Endodermal cell (in vitro differentiated cells): ENCODE results near the gene PTPRN2. TPM values are rescaled to one million over a fixed set of nuclear protein-coding genes. Genes with fewer than 3 reads are reported as not detected.

Experiments
- DNase-seq: peaks from one replicate; pipeline ENCODE4 v3.0.0-alpha.2; 2017
- H3K27ac ChIP-seq: 2 replicates; pipeline ENCODE4 v1.5.1; 2013; ENCODE audit warnings: mild to moderate bottlenecking, low read depth, low read length, moderate library complexity
- H3K27me3 ChIP-seq: 2 replicates; pipeline ENCODE4 v1.6.1; 2013; ENCODE audit warnings: mild to moderate bottlenecking, low read length, moderate library complexity; ENCODE audit not compliant: insufficient read depth, control insufficient read depth, poor library complexity, severe bottlenecking
- H3K36me3 ChIP-seq: 2 replicates; pipeline ENCODE4 v1.7.0; 2013; ENCODE audit warnings: mild to moderate bottlenecking, low read length, moderate library complexity; ENCODE audit not compliant: control insufficient read depth, insufficient read depth
- H3K4me1 ChIP-seq: one replicate; pipeline ENCODE4 v1.7.0; 2013; ENCODE audit warnings: low read length; ENCODE audit not compliant: control insufficient read depth, insufficient read depth
- H3K4me3 ChIP-seq: 2 replicates; pipeline ENCODE4 v1.5.1; 2013; ENCODE audit warnings: mild to moderate bottlenecking, low read length, moderate library complexity
- H3K9ac ChIP-seq: 2 replicates; pipeline ENCODE4 v1.6.1; 2013; ENCODE audit warnings: mild to moderate bottlenecking, low read length, moderate library complexity; ENCODE audit not compliant: poor library complexity, severe bottlenecking; ENCODE audit errors: extremely low read depth
- H3K9me3 ChIP-seq: 2 replicates; pipeline ENCODE4 v1.6.1; 2013; ENCODE audit warnings: mild to moderate bottlenecking, low read length, moderate library complexity; ENCODE audit not compliant: control insufficient read depth
- H3K27ac Mint-ChIP-seq: 2 replicates; pipeline ENCODE4 v1.8.0; 2020; ENCODE audit warnings: mixed read lengths
- H3K27me3 Mint-ChIP-seq: 2 replicates; pipeline ENCODE4 v1.8.0; 2021; ENCODE audit warnings: mild to moderate bottlenecking, mixed read lengths; ENCODE audit not compliant: insufficient read depth
- H3K36me3 Mint-ChIP-seq: 2 replicates; pipeline ENCODE4 v1.8.0; 2020; ENCODE audit warnings: low read depth, mixed read lengths
- H3K4me1 Mint-ChIP-seq: 2 replicates; pipeline ENCODE4 v1.8.0; 2020; ENCODE audit warnings: mixed read lengths
- H3K4me3 Mint-ChIP-seq: 2 replicates; pipeline ENCODE4 v1.8.0; 2020; ENCODE audit warnings: mild to moderate bottlenecking, moderate library complexity, mixed read lengths
- H3K9me3 Mint-ChIP-seq: 2 replicates; pipeline ENCODE4 v1.8.0; 2020; ENCODE audit warnings: mild to moderate bottlenecking, mixed read lengths
- CTCF ChIP-seq: fragments of 200-600 bp; sonication (generic); conservative IDR thresholded peaks from 2 replicates; pipeline ENCODE4 v1.5.0; 2021; ENCODE audit warnings: antibody characterized with exemption, mild to moderate bottlenecking
- WGBS, 2 experiments: methylation state at CpG; one replicate each; pipeline versions ENCODE4 v1.1.5 to v1.1.7; 2013; ENCODE audit warnings: missing lambda C conversion rate in 2 of 2, mixed read lengths in 1 of 2; ENCODE audit not compliant: insufficient coverage in 1 of 2, insufficient read length in 1 of 2; 5-methylcytosine and 5-hydroxymethylcytosine counted together
- total RNA-seq, 2 donors: library from RNA; stranded (reverse); fragmentation: NEBNext Ultra II Directional in 1 of 2; extraction: Animal tissue kit (Norgen Biotek cat#: 25700) in 1 of 2; gene quantifications; 2 replicates in 1 of 2; 3 replicates in 1 of 2; pipeline ENCODE4 v1.2.1, GENCODE V29; 2021

Gene PTPRN2
- total RNA-seq, 2 donors from 2014 or later = 0.69 to 1.2 TPM

- 83% methylated on average over 13 to 17 of the region's 17 CpGs for WGBS, 2 experiments
- no peak overlapping the region for H3K27ac Mint-ChIP-seq
- H3K36me3 ChIP-seq = no peaks in the 10 kb centered on the region
- no peaks in the 10 kb centered on the region for H3K4me1 ChIP-seq
- H3K4me1 Mint-ChIP-seq = peaks cover 8% of the 10 kb centered on the region
- H3K4me3 Mint-ChIP-seq = no peak overlapping the region
- H3K27me3 Mint-ChIP-seq = peaks cover 4% of the 10 kb centered on the region
- no peak overlapping the region for H3K27ac ChIP-seq
- no peaks in the 10 kb centered on the region for H3K27me3 ChIP-seq
- no peak for TF ChIP-seq CTCF
- no peak overlapping the region for H3K4me3 ChIP-seq
- H3K36me3 Mint-ChIP-seq = no peaks in the 10 kb centered on the region
- H3K9me3 Mint-ChIP-seq = peaks cover 13% of the 10 kb centered on the region
- H3K9ac ChIP-seq = no peak overlapping the region
- peaks cover 87% of the 10 kb centered on the region for H3K9me3 ChIP-seq
- DNase-seq = peak; percentile 36
Observed at GRCh38 chr7:158324397-158325360, 262.9 kb downstream of the PTPRN2 start.

DNA sequence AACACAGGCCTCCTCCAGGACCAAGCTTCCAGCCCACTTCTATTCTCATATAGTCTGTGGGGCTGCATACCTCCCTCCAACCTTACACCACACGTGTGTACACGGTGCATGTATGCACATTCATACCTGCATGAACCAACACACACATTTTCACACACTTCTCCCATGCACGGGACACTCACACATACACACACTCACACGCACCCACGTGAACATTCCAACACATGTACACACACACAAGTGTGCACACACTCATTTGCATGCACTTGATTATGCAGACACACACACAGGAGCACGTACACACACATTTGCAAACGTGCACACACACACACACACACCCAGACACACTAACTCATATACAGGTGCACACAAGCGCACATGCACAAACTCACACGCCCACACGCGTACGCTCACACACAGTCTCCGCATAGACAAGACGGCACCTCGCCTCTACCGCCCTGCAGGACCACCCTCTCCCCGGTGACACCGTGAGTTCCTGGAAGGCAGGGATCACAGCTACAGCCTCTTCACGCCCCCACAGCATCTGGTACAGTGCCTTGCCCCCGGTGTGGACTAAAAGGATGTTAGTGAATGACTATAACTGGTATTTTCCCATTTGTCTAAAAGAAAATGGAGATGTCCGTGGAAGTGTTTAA lies 263.8 kb downstream of the PTPRN2 start:
- peaks cover 8% of the 10 kb centered on the region for H3K4me1 Mint-ChIP-seq
- H3K4me3 Mint-ChIP-seq = no peak overlapping the region
- peaks cover 9% of the 10 kb centered on the region for H3K9me3 Mint-ChIP-seq

More for the DNA sequence above, 263.8 kb downstream of the PTPRN2 start:
- no peak overlapping the region for H3K4me3 ChIP-seq
- no peak overlapping the region for H3K9ac ChIP-seq
- Mint-ChIP-seq H3K27ac (no peak overlapping the region), H3K36me3 (no peaks in the 10 kb centered on the region), H3K27me3 (peaks cover 4% of the 10 kb centered on the region)
- no peak overlapping the region for H3K27ac ChIP-seq
- TF ChIP-seq CTCF = no peak
- H3K36me3 ChIP-seq = no peaks in the 10 kb centered on the region
- 77 to 78% methylated on average over 12 to 21 of the region's 21 CpGs for WGBS, 2 experiments
- no peaks in the 10 kb centered on the region for H3K4me1 ChIP-seq
- no peaks in the 10 kb centered on the region for H3K27me3 ChIP-seq
- H3K9me3 ChIP-seq = peaks cover 85% of the 10 kb centered on the region
- DNase-seq = peak; percentile 19
